PC-3 (cell line): Measurements from ENCODE around the gene TBC1D12.
"Not testable (repeated sequence)": the region's sequence is repeated elsewhere in the genome, so short reads cannot be mapped to it uniquely, and the experiment has no call there.

Source experiments
- CTCF ChIP-seq: fragments of 300-600 bp; sonication (generic); conservative IDR thresholded peaks from 2 replicates; pipeline ENCODE4 v1.5.1; 2017; ENCODE audit warnings: antibody characterized with exemption, low read depth, mild to moderate bottlenecking, low read length
- EZH2 ChIP-seq: fragments of 300-600 bp; sonication (generic); IDR thresholded peaks from one replicate; pipeline ENCODE4 v1.6.1; 2017; ENCODE audit warnings: antibody characterized with exemption, mild to moderate bottlenecking, low read length; ENCODE audit not compliant: unreplicated experiment
- EZH2phosphoT487 ChIP-seq: fragments of 300-600 bp; sonication (generic); IDR thresholded peaks from 2 replicates; pipeline ENCODE4 v1.6.1; 2018; ENCODE audit warnings: mild to moderate bottlenecking, antibody characterized with exemption, low read length, borderline replicate concordance

- TF ChIP-seq CTCF, EZH2, EZH2phosphoT487: not testable (repeated sequence)
Observed at GRCh38 chr10:94392117-94392516, 10.2 kb upstream of the TBC1D12 start.
